ENCODE data around the gene RNF181. TPM values are rescaled to one million over a fixed set of nuclear protein-coding genes. Genes with fewer than 3 reads are reported as not detected.
"Not testable (repeated sequence)": the region's sequence is repeated elsewhere in the genome, so short reads cannot be mapped to it uniquely, and the experiment has no call there.

Gene RNF181
- total and polyA plus RNA-seq, 3 experiments from 2014 or later, result 88.2 to 181 (median 95.1) TPM

GRCh38 chr2:85560403-85560726 is 35.2 kb upstream of the RNF181 start:
- ChIA-PET CTCF (interaction anchor here (0.7 to 14.9 kb wide), 3 partner anchors 8 to 208 kb away, joined by 3 to 327 read pairs (median 10); partner anchors contain the start of gene SH2D6), POLR2A (interaction anchor here (0.7 to 2.4 kb wide), 5 partner anchors 15 to 142 kb away, joined by 3 to 13 read pairs (median 5); partner anchors contain the start of genes MAT2A, RNF181 and USP39)
- peak overlapping the region; percentile 95 to 98 (median 97) for H3K4me3 Mint-ChIP-seq
- peak overlapping the region; percentile 89 to 98 (median 96) for H3K27ac Mint-ChIP-seq
- DNase-seq; H3K27ac ChIP-seq (ENCODE audit: low read depth, low read length); H3K9me3 Mint-ChIP-seq; H3K27me3 ChIP-seq (ENCODE audit: insufficient read depth, low read length, poor library complexity, severe bottlenecking); H3K36me3 ChIP-seq (ENCODE audit: insufficient read depth, low read length); H3K9me3 ChIP-seq (ENCODE audit: low read length); H3K27me3 Mint-ChIP-seq: not testable (repeated sequence)
- peaks cover 0 to 37% (median 5%) of the 10 kb centered on the region in 3 donors for H3K36me3 Mint-ChIP-seq
- peak overlapping the region; percentile 87 for H3K4me3 ChIP-seq (ENCODE audit: low read length)
- peaks cover 12% of the 10 kb centered on the region for H3K4me1 ChIP-seq (ENCODE audit: insufficient read depth, low read length)
- peaks cover 27 to 31% (median 30%) of the 10 kb centered on the region in 3 donors for H3K4me1 Mint-ChIP-seq

DNA sequence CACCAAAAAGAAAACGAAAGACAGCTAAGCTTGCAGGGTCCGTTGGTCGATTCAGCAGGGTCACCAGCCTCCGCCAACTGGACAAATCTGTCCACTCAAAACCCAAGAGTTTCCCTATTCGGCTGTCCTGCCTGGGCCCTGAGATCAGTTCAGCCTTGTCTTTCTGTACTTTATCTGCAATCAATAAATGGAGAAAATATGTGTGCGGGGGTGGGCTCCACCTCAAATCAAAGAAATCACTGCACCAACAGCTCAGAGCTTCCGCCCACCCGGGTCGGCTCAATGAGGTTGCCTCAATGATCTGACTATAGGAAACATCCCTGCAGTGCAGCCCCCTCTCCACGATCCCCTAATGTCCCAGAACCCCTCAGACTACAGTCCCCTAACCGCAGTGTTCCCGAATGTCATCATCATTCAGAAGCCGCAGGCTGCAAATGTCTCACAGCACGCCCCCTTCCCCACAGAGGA is 34.7 kb upstream of the RNF181 start:
- Mint-ChIP-seq H3K27me3 (no peaks in the 10 kb centered on the region), H3K4me3 (peak overlapping the region; percentile 95 to 98 (median 97)), H3K4me1 (peaks cover 27 to 31% (median 30%) of the 10 kb centered on the region in 3 donors), H3K9me3 (no peaks in the 10 kb centered on the region), H3K27ac (peak overlapping the region; percentile 90 to 98 (median 96)), H3K36me3 (peaks cover 0 to 33% (median 4%) of the 10 kb centered on the region in 3 donors)
- ChIA-PET CTCF (interaction anchor here (0.7 to 14.9 kb wide), 5 partner anchors 9 to 208 kb away, joined by 3 to 327 read pairs (median 3); partner anchors contain the start of gene SH2D6), POLR2A (interaction anchor here (0.7 to 2.4 kb wide), 7 partner anchors 10 to 142 kb away, joined by 3 to 13 read pairs (median 5); partner anchors contain the start of genes MAT2A, RNF181, SH2D6 and USP39)
- no peaks in the 10 kb centered on the region for H3K9me3 ChIP-seq (ENCODE audit: low read length)
- peak overlapping the region; percentile 88 for H3K27ac ChIP-seq (ENCODE audit: low read depth, low read length)
- peaks cover 12% of the 10 kb centered on the region for H3K4me1 ChIP-seq (ENCODE audit: insufficient read depth, low read length)
- H3K4me3 ChIP-seq (ENCODE audit: low read length), result peak overlapping the region; percentile 87
- H3K27me3 ChIP-seq (ENCODE audit: insufficient read depth, low read length, poor library complexity, severe bottlenecking), result no peaks in the 10 kb centered on the region
- DNase-seq, result no peak
- H3K36me3 ChIP-seq (ENCODE audit: insufficient read depth, low read length), result no peaks in the 10 kb centered on the region

DNA sequence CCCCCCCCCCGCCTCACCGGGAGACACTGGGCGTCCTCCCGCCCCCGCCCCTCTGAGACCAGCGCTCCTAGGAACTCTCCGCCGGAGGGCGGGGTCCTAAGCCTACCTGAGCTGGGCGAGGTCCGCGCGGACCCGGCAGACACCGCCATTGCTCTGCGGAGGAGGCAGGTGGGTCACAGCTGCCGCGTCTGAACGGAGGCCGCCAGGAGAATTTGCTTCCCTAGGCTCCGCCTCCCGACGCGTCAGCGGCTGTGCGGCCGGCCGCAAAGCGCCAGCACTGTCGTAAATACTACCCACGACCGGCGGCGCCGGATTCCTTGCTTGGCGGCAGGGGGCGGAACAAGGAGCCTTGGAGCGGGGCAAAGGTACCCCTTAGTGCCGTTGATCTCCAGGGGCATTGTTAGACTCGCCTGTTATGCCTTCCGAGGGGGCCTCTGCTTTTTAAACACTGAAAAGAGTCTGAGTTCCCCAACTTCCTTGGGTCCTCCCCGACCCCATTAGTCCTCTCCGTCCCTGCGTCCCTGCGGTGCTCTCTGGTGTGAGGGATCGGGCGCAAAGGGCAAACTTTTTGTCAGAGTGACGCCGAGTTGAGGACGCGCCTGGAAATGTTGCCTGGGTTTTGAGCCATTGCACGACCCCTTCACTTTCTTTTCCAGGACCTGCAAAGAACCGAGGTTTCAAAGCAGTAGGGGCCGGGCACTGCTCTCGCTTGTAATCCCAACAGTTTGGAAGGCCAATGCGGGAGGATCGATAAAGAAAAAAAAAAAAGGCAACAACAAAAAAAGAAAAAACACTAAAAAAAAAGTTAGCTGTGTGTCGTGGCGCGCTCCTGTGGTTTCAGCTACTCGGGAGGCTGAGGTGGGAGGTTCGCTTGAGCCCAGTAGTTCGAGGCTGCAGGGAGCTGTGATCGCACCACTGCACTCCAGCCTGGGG is 34.0 kb upstream of the RNF181 start, which contains the start of gene GGCX:
TSS of gene GGCX (minus strand) at position 214 of the 933 bp plus-strand sequence. CDS start at position 149, 65 bp downstream.
- Mint-ChIP-seq H3K27me3 (no peaks in the 10 kb centered on the region), H3K36me3 (peaks cover 0 to 26% (median 4%) of the 10 kb centered on the region in 3 donors)
- POLR2A ChIA-PET, result interaction anchor here (0.5 to 2.4 kb wide), 11 partner anchors 11 to 637 kb away, joined by 3 to 13 read pairs (median 4); partner anchors contain the start of genes MAT2A, RNF181, SH2D6 and USP39

GRCh38 chr2:85564144-85564563 is 31.4 kb upstream of the RNF181 start:
- Histone ChIP-seq H3K36me3 (ENCODE audit: insufficient read depth, low read length) (no peaks in the 10 kb centered on the region), H3K4me3 (ENCODE audit: low read length) (no peak overlapping the region), H3K27ac (ENCODE audit: low read depth, low read length) (no peak overlapping the region), H3K27me3 (ENCODE audit: insufficient read depth, low read length, poor library complexity, severe bottlenecking) (no peaks in the 10 kb centered on the region), H3K9me3 (ENCODE audit: low read length) (no peaks in the 10 kb centered on the region), H3K4me1 (ENCODE audit: insufficient read depth, low read length) (peaks cover 12% of the 10 kb centered on the region)
- no peak for DNase-seq
- peaks cover 23 to 26% (median 23%) of the 10 kb centered on the region in 3 donors for H3K4me1 Mint-ChIP-seq
- peak overlapping the region in 4 of 7 donors; percentile 13 to 76 (median 47) for H3K4me3 Mint-ChIP-seq
- CTCF ChIA-PET, result interaction anchor here (1.0 kb wide), 1 partner anchor 143 kb away, joined by 3 read pairs; no protein-coding TSS in a partner anchor
- no peak overlapping the region for H3K27ac Mint-ChIP-seq
- H3K36me3 Mint-ChIP-seq, result peaks cover 0 to 7% (median 1%) of the 10 kb centered on the region in 3 donors
- H3K27me3 Mint-ChIP-seq, result no peaks in the 10 kb centered on the region
- POLR2A ChIA-PET, result interaction anchor here (0.6 kb wide), 1 partner anchor 21 kb away, joined by 4 read pairs; no protein-coding TSS in a partner anchor
- no peaks in the 10 kb centered on the region for H3K9me3 Mint-ChIP-seq

More for the DNA sequence above, 34.0 kb upstream of the RNF181 start, which contains the start of gene GGCX:
- Mint-ChIP-seq H3K4me1 (peaks cover 27 to 31% (median 30%) of the 10 kb centered on the region in 3 donors), H3K27ac (peak within 1 kb of the TSS; percentile 90 to 98 (median 96)), H3K9me3 (no peaks in the 10 kb centered on the region), H3K4me3 (peak within 1 kb of the TSS; percentile 95 to 98 (median 97))
- Histone ChIP-seq H3K36me3 (ENCODE audit: insufficient read depth, low read length) (no peaks in the 10 kb centered on the region), H3K27ac (ENCODE audit: low read depth, low read length) (peak within 1 kb of the TSS; percentile 88), H3K27me3 (ENCODE audit: insufficient read depth, low read length, poor library complexity, severe bottlenecking) (no peaks in the 10 kb centered on the region), H3K4me1 (ENCODE audit: insufficient read depth, low read length) (peaks cover 12% of the 10 kb centered on the region), H3K9me3 (ENCODE audit: low read length) (no peaks in the 10 kb centered on the region), H3K4me3 (ENCODE audit: low read length) (peak within 1 kb of the TSS; percentile 87)
- CTCF ChIA-PET, result interaction anchor here (0.7 to 14.9 kb wide), 6 partner anchors 9 to 189 kb away, joined by 3 to 327 read pairs (median 4); partner anchors contain the start of gene SH2D6
- peak; percentile 86 to 95 (median 91) for DNase-seq

DNA sequence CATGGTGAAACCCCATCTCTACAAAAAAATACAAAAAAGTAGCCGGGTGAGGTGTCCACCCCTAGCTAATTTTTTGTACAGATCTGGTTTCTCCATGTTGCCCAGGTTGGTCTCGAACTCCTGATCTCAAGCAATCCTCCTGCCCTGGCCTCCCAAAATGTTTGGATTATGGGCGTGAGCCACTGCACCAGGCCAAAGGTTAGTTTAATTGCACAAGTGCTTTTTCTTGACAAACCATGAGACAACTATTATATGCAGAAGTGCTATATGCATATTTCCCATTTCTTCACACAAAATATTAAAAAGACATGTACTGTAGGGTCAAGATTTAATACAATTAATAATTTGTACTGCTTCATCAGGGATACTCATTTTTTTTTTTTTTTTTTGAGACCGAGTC is 29.3 kb upstream of the RNF181 start:
- Histone ChIP-seq H3K4me1 (ENCODE audit: insufficient read depth, low read length) (no peaks in the 10 kb centered on the region), H3K4me3 (ENCODE audit: low read length) (no peak overlapping the region), H3K27ac (ENCODE audit: low read depth, low read length) (no peak overlapping the region), H3K27me3 (ENCODE audit: insufficient read depth, low read length, poor library complexity, severe bottlenecking) (no peaks in the 10 kb centered on the region), H3K36me3 (ENCODE audit: insufficient read depth, low read length) (no peaks in the 10 kb centered on the region), H3K9me3 (ENCODE audit: low read length) (no peaks in the 10 kb centered on the region)
- H3K27ac Mint-ChIP-seq, result no peak overlapping the region
- peak overlapping the region in 1 of 7 donors; percentile 16 for H3K4me3 Mint-ChIP-seq
- H3K4me1 Mint-ChIP-seq, result peaks cover 5 to 6% (median 5%) of the 10 kb centered on the region in 3 donors
- peaks cover 0 to 4% (median 1%) of the 10 kb centered on the region in 3 donors for H3K36me3 Mint-ChIP-seq
- ChIA-PET CTCF (no interaction called here), POLR2A (no interaction called here)
- DNase-seq, result no peak
- no peaks in the 10 kb centered on the region for H3K9me3 Mint-ChIP-seq
- peaks cover 0 to 4% of the 10 kb centered on the region in 2 donors for H3K27me3 Mint-ChIP-seq

DNA sequence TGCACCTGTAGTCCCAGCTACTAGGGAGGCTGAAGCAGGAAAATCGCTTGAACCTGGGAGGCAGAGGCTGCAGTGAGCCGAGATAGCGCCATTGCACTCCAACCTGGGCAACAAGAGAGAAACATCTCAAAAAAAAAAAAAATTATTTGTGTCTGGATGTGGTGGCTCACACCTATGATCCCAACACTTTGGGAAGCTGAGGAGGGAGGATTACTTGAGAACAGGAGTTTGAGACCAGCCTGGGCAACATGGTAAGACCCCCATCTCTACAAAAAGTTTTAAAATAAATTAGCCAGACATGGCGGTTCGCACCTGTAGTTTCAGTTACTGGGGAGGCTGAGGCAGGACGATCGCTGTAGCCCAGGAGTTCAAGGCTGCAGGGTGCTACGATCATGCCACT is 19.8 kb upstream of the RNF181 start:
- H3K4me3 ChIP-seq (ENCODE audit: low read length), result no peak overlapping the region
- Mint-ChIP-seq H3K4me1 (peaks cover 27 to 35% (median 30%) of the 10 kb centered on the region in 3 donors), H3K27ac (peak overlapping the region in 1 of 8 donors; percentile 12), H3K36me3 (peaks cover 0 to 24% (median 0%) of the 10 kb centered on the region in 3 donors), H3K27me3 (no peaks in the 10 kb centered on the region), H3K9me3 (no peaks in the 10 kb centered on the region), H3K4me3 (peak overlapping the region in 2 of 7 donors; percentile 55 to 75)
- H3K9me3 ChIP-seq (ENCODE audit: low read length), result no peaks in the 10 kb centered on the region
- no peaks in the 10 kb centered on the region for H3K27me3 ChIP-seq (ENCODE audit: insufficient read depth, low read length, poor library complexity, severe bottlenecking)
- H3K36me3 ChIP-seq (ENCODE audit: insufficient read depth, low read length), result no peaks in the 10 kb centered on the region
- H3K4me1 ChIP-seq (ENCODE audit: insufficient read depth, low read length), result peaks cover 34% of the 10 kb centered on the region
- H3K27ac ChIP-seq (ENCODE audit: low read depth, low read length), result no peak overlapping the region
- no peak for DNase-seq
- ChIA-PET POLR2A (no interaction called here), CTCF (interaction anchor here (0.6 kb wide), 1 partner anchor 12 kb away, joined by 3 read pairs; no protein-coding TSS in a partner anchor)

GRCh38 chr2:85577063-85577385 is 18.5 kb upstream of the RNF181 start:
- peak overlapping the region; percentile 86 to 98 (median 97) for H3K4me3 Mint-ChIP-seq
- peaks cover 6 to 32% (median 6%) of the 10 kb centered on the region in 3 donors for H3K36me3 Mint-ChIP-seq
- no peak for DNase-seq
- no peaks in the 10 kb centered on the region for H3K9me3 Mint-ChIP-seq
- H3K27ac Mint-ChIP-seq, result peak overlapping the region; percentile 84 to 99 (median 94)
- CTCF ChIA-PET, result interaction anchor here (0.7 to 1.9 kb wide), 5 partner anchors 25 to 468 kb away, joined by 3 to 5 read pairs (median 3); partner anchors contain the start of gene TMEM150A
- Histone ChIP-seq H3K4me1 (ENCODE audit: insufficient read depth, low read length) (peaks cover 34% of the 10 kb centered on the region), H3K27me3 (ENCODE audit: insufficient read depth, low read length, poor library complexity, severe bottlenecking) (no peaks in the 10 kb centered on the region), H3K4me3 (ENCODE audit: low read length) (no peak overlapping the region), H3K9me3 (ENCODE audit: low read length) (no peaks in the 10 kb centered on the region), H3K36me3 (ENCODE audit: insufficient read depth, low read length) (peaks cover 4% of the 10 kb centered on the region), H3K27ac (ENCODE audit: low read depth, low read length) (peak overlapping the region; percentile 73)
- POLR2A ChIA-PET, result interaction anchor here (0.7 to 1.8 kb wide), 5 partner anchors 12 to 670 kb away, joined by 3 to 8 read pairs (median 5); partner anchors contain the start of gene RNF181
- H3K4me1 Mint-ChIP-seq, result peaks cover 33 to 42% (median 35%) of the 10 kb centered on the region in 3 donors
- no peaks in the 10 kb centered on the region for H3K27me3 Mint-ChIP-seq

Measured in CD8-positive, alpha-beta memory T cell (primary cell).